ENCODE results near the gene LAMB4. TPM values are rescaled to one million over a fixed set of nuclear protein-coding genes. Genes with fewer than 3 reads are reported as not detected.

The LAMB4 gene
- total and polyA plus RNA-seq, 8 donors, result 0.22 to 0.78 (median 0.50) TPM

DNA sequence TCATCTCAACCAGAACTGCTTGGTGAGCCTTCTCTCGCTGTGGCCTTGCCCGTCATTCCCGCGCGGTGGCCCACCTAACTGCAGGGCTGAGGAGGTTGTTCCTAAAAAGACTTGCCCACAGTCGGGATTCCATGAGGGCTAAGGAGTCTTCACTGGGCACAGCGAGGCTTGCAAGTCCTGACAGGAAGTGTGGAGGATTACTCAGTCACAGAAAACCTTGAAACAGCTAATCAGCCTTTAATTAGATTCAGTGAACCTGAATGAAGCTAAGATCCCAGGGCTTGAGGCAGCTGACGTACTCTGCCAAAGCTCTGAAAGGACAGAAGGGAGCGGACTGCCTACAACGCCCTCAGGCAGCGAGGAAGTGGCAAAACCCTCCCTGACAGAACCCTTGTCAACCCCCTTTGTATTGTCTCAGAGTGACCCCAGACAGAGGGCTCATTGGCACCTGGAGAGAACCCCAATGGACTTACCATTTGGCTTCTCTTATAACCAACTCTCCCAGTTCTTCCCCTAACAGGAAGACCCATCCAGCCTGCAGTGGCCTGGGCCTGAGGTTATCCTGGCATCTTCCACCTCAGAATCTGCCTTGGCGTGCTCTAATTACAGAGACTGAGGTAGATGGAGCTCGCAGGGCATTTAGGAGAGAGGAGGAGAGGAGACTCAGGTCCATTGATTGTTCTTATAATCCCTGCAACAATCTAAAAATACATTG is 2.5 kb upstream of the LAMB4 start:
- TF ChIP-seq, protein P1, sequence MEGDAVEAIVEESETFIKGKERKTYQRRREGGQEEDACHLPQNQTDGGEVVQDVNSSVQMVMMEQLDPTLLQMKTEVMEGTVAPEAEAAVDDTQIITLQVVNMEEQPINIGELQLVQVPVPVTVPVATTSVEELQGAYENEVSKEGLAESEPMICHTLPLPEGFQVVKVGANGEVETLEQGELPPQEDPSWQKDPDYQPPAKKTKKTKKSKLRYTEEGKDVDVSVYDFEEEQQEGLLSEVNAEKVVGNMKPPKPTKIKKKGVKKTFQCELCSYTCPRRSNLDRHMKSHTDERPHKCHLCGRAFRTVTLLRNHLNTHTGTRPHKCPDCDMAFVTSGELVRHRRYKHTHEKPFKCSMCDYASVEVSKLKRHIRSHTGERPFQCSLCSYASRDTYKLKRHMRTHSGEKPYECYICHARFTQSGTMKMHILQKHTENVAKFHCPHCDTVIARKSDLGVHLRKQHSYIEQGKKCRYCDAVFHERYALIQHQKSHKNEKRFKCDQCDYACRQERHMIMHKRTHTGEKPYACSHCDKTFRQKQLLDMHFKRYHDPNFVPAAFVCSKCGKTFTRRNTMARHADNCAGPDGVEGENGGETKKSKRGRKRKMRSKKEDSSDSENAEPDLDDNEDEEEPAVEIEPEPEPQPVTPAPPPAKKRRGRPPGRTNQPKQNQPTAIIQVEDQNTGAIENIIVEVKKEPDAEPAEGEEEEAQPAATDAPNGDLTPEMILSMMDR (IDR thresholded peaks at IDR 0.05), result no peak
- FAIRE-seq, result no peak

DNA sequence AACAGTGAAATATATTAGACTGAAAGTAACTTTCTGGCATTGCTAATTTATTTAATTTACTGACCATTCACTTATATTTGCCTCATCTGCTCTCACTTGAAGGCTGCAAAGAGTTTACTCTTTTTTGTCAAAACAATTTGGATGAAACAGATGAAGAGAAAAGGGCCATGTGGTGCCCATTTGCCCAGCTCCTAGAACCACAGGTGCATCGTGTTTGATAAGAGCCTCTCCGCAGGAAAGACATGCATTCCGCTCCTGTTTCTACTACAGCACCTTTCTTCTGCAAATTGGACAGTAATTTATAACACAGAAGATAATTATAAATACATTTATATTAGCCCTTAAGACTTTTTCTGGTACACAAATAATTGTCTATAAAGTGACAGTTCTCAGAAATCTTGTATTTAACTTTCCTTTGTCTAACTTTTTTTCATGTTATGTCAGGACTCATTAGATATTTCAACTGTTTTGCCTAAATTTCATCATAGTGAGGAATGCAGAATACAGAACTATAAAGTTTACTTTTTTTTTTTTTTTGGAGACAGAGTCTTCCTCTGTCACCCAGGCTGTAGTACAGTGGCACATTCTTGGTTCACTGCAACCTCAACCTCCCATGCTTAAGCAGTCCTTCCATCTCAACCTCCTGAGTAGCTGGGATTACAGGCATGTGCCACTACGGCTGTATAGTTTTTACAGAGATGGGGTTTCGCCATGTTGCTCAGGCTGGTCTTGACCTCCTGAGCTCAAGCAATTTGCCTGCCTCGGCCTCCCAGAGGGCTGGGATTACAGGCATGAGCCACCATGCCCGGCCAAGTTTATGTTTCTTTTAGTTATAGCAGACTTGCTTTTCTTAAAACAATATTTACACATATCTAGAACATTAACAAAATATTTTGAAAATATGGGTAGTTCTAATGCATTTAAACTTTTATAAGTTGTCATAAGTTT is 869 bp downstream of the LAMB4 start:
- no peak for FAIRE-seq
- no peaks in the 10 kb centered on the region for H3K4me1 ChIP-seq
- H3K9me3 ChIP-seq, result no peaks in the 10 kb centered on the region
- H3K27me3 ChIP-seq, result no peaks in the 10 kb centered on the region
- H3K4me3 ChIP-seq, result no peak overlapping the region
- 87 to 94% methylated on average over 7 of the region's 7 CpGs for WGBS, 2 donors
- intact Hi-C loops (cut with DNase I), result no loop called here
- H3K36me3 ChIP-seq, result no peaks in the 10 kb centered on the region
- DNase-seq, result no peak
- TF ChIP-seq, protein P1 (IDR thresholded peaks at IDR 0.05), result no peak
- no peak overlapping the region for H3K27ac ChIP-seq
- no peak for ATAC-seq

More for the DNA sequence above, 2.5 kb upstream of the LAMB4 start:
- no peaks in the 10 kb centered on the region for H3K36me3 ChIP-seq
- WGBS, 2 donors, result 94 to 96% methylated on average over 13 of the region's 13 CpGs
- DNase-seq, result no peak
- H3K9me3 ChIP-seq, result no peaks in the 10 kb centered on the region
- intact Hi-C loops (cut with DNase I), result no loop called here
- H3K27me3 ChIP-seq, result no peaks in the 10 kb centered on the region
- ATAC-seq, result no peak
- no peaks in the 10 kb centered on the region for H3K4me1 ChIP-seq
- H3K27ac ChIP-seq, result no peak overlapping the region
- H3K4me3 ChIP-seq, result no peak overlapping the region

DNA sequence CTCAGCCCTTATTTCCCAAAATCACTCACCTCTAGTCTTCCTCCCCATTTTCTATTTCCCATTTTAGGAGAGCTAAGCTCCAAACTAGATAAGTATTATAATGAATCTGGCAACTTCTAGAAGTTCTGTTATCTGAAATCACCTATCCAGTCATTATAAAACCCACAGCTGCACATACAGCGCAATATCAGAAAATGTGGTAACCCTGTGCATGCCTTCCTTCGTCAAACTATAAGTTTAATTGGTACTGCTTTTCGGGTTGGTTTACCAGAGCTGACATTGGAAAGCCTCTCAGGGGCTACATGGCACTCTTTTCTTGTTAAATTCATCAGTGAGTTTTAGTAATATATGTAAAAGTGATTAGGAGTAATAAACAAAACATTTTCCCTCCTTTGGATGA is 1.6 kb downstream of the LAMB4 start:
- no peak for DNase-seq
- H3K4me3 ChIP-seq, result no peak overlapping the region
- no peaks in the 10 kb centered on the region for H3K36me3 ChIP-seq
- no peak for FAIRE-seq
- H3K9me3 ChIP-seq, result no peaks in the 10 kb centered on the region
- 90 to 93% methylated on average over 3 of the region's 3 CpGs for WGBS, 2 donors
- no peak overlapping the region for H3K27ac ChIP-seq
- H3K4me1 ChIP-seq, result no peaks in the 10 kb centered on the region
- intact Hi-C loops (cut with DNase I), result no loop called here
- TF ChIP-seq, protein P1 (IDR thresholded peaks at IDR 0.05), result no peak
- ATAC-seq, result no peak
- H3K27me3 ChIP-seq, result no peaks in the 10 kb centered on the region

DNA sequence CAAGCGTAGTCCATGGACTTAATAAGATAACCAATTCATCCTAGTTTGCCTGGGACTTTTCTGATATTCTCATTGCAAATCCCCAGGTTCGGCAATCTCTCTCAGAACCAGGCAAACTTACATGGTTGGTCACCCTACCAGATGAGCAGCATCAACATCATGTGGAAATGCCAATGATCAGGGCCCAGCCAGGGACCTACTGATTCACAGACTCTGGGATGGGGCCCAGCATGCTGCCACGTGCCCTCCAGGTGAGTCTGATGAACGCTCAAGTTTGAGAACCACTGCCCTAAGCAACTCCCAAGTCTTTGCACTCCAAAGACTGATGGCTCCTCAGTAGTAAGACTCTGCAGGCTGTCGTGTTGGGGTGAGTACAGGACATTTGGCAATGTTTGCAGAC is 2.7 kb downstream of the LAMB4 start:
- no peaks in the 10 kb centered on the region for H3K36me3 ChIP-seq
- intact Hi-C loops (cut with DNase I), result no loop called here
- H3K9me3 ChIP-seq, result no peaks in the 10 kb centered on the region
- no peaks in the 10 kb centered on the region for H3K4me1 ChIP-seq
- 87 to 94% methylated on average over 5 of the region's 5 CpGs for WGBS, 2 donors
- DNase-seq (no peak), FAIRE-seq (no peak), ATAC-seq (no peak)
- no peak overlapping the region for H3K27ac ChIP-seq
- H3K27me3 ChIP-seq, result no peaks in the 10 kb centered on the region
- TF ChIP-seq, protein P1 (IDR thresholded peaks at IDR 0.05), result no peak
- no peak overlapping the region for H3K4me3 ChIP-seq

Measured in pancreas (tissue), 10 donors.